Neural cell (in vitro differentiated cells): ENCODE data around the gene CPNE6. TPM values are rescaled to one million over a fixed set of nuclear protein-coding genes. Genes with fewer than 3 reads are reported as not detected.

Experiments
- polyA plus RNA-seq: library from polyadenylated mRNA; depleted of rRNA; stranded (reverse); fragments of >200 nt; gene quantifications from 2 replicates; pipeline ENCODE4 v1.2.3, GENCODE V29; 2014

Gene CPNE6
- polyA plus RNA-seq, 1 donor from 2014 or later: 4.1 TPM

Other genes with a start within 250 kb of the CPNE6 start
- 7.7 and 7.8 TPM in 2 replicates for gene DHRS4, start 117.8 kb upstream of the CPNE6 start, polyA plus RNA-seq
- 1.9 and 3.0 TPM in 2 replicates for gene DHRS4L2, start 82.6 kb upstream of the CPNE6 start, polyA plus RNA-seq
- 43.6 and 49.3 TPM in 2 replicates for gene CARMIL3, start 19.6 kb upstream of the CPNE6 start, polyA plus RNA-seq
- 0.20 and 1.2 TPM in 2 replicates for gene PCK2, start 22.7 kb downstream of the CPNE6 start, polyA plus RNA-seq
- 74.5 and 106 TPM in 2 replicates for gene DCAF11, start 43.2 kb downstream of the CPNE6 start, polyA plus RNA-seq
- 9.5 TPM in 2 replicates for gene NRL, start 43.4 kb downstream of the CPNE6 start, polyA plus RNA-seq
- 0.62 and 0.88 TPM in 2 replicates for gene FITM1, start 59.1 kb downstream of the CPNE6 start, polyA plus RNA-seq
- 39.5 and 55.8 TPM in 2 replicates for gene PSME1, start 64.6 kb downstream of the CPNE6 start, polyA plus RNA-seq
- 45.1 and 54.6 TPM in 2 replicates for gene EMC9, start 70.0 kb downstream of the CPNE6 start, polyA plus RNA-seq
- 69.1 and 73.3 TPM in 2 replicates for gene PSME2, start 75.0 kb downstream of the CPNE6 start, polyA plus RNA-seq
- gene RNF31, start 75.9 kb downstream of the CPNE6 start, polyA plus RNA-seq: 69.6 and 98.7 TPM in 2 replicates
- gene IRF9, start 89.7 kb downstream of the CPNE6 start, polyA plus RNA-seq: 5.9 and 19.6 TPM in 2 replicates
- 18.5 and 22.8 TPM in 2 replicates for gene REC8, start 100.5 kb downstream of the CPNE6 start, polyA plus RNA-seq
- 9.2 and 13.4 TPM in 2 replicates for gene IPO4, start 117.3 kb downstream of the CPNE6 start, polyA plus RNA-seq
- 25.1 and 34.2 TPM in 2 replicates for gene TM9SF1, start 123.9 kb downstream of the CPNE6 start, polyA plus RNA-seq
- 0.17 TPM in 1 of 2 replicates, not detected in the other for gene TSSK4, start 134.1 kb downstream of the CPNE6 start, polyA plus RNA-seq
- gene CHMP4A, start 141.9 kb downstream of the CPNE6 start, polyA plus RNA-seq: 55.3 and 67.6 TPM in 2 replicates
- gene MDP1, start 144.5 kb downstream of the CPNE6 start, polyA plus RNA-seq: 94.2 and 116 TPM in 2 replicates
- gene NEDD8, start 160.8 kb downstream of the CPNE6 start, polyA plus RNA-seq: 406 and 431 TPM in 2 replicates
- 132 and 403 TPM in 2 replicates for gene GMPR2, start 161.4 kb downstream of the CPNE6 start, polyA plus RNA-seq
- 103 and 120 TPM in 2 replicates for gene TINF2, start 171.1 kb downstream of the CPNE6 start, polyA plus RNA-seq
- gene TGM1, start 191.6 kb downstream of the CPNE6 start, polyA plus RNA-seq: 3.6 and 7.5 TPM in 2 replicates
- 28.8 and 33.2 TPM in 2 replicates for gene RABGGTA, start 200.0 kb downstream of the CPNE6 start, polyA plus RNA-seq
- gene DHRS1, start 228.2 kb downstream of the CPNE6 start, polyA plus RNA-seq: 5.5 and 6.9 TPM in 2 replicates
- gene NOP9, start 228.3 kb downstream of the CPNE6 start, polyA plus RNA-seq: 13.0 and 19.5 TPM in 2 replicates
- not detected in 2 replicates for gene CIDEB, start 236.4 kb downstream of the CPNE6 start, polyA plus RNA-seq
- 3.4 and 5.0 TPM in 2 replicates for gene LTB4R2, start 238.6 kb downstream of the CPNE6 start, polyA plus RNA-seq
- 4.3 and 5.2 TPM in 2 replicates for gene LTB4R, start 239.9 kb downstream of the CPNE6 start, polyA plus RNA-seq